HG03460 (cell line): ENCODE results near the gene CD5L.
A peak's percentile ranks its signal among the peaks of the same experiment; 100 is the strongest.

Source experiments
- ATAC-seq: cut with Tn5 transposase; IDR thresholded peaks from one replicate; pipeline ENCODE4 v1.9.1; 2021; ENCODE audit not compliant: unreplicated experiment

Gene CD5L

DNA sequence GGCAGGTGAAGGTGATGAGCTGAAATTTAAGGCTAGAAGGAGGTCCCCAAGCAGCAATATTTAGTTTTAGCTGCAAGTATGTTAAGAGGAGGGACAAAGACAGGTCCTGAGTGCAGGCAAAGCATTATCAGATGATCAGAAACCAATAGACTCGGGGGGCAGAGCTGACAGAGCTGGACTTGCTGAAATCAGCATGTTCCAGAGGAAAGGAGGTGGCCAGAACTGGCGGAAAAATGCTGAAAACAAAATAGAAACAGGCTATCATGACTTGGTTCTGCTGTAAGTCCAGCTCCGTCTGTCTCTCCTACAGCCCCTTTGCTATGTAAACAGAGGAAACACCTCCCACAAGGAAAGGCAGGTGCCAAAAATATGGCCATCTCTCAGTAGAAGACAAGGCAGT, at the start of gene CD5L:
Gene CD5L (minus strand): TSS at position 101 of the 400 bp plus-strand sequence. CDS start 107 bp downstream, outside the sequence.
- no peak for ATAC-seq

GRCh38 chr1:157882580-157882979, 41.0 kb upstream of the CD5L start:
- no peak for ATAC-seq

- no peak for ATAC-seq
Observed at GRCh38 chr1:157880621-157881020, 39.0 kb upstream of the CD5L start.

GRCh38 chr1:157878059-157878458, 36.5 kb upstream of the CD5L start:
- no peak for ATAC-seq

DNA sequence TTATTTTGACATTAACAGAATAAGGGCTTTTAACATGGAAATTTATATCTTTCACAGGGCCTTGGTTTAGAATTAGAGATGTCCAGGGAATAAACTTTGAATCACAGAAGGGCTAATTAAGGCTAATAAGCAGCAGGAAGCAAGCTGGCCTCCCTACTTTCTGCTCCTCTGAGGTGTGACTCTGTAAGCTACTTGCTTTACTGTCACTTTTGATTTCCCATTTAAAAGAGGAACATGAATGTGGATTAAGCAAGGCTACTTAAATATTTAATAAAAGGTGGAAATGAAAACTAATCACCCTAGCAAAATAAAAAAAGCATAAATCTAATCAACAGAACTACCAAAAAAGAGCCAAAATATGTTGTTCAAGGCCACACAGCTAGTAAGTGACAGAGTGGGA, 28.9 kb upstream of the CD5L start:
- ATAC-seq: no peak

DNA sequence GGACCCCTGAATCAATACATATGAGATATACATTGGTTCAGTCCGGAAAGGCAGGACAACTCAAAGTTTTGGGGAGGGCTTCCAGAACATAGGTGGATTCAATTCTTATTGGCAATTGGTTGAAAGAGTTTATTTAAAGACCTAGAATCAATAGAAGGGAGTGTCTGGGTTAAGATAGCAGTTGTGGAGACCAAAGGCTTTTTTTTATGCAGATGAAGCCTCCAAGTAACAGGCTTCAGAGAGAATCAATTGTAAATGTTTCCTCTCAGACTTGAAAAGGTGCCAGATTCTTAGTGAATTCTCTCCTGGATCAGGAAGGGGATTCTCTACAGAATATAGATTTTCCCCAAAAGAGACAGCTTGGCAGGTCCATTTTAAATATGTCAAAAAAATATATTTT, 27.0 kb upstream of the CD5L start:
- ATAC-seq: no peak

DNA sequence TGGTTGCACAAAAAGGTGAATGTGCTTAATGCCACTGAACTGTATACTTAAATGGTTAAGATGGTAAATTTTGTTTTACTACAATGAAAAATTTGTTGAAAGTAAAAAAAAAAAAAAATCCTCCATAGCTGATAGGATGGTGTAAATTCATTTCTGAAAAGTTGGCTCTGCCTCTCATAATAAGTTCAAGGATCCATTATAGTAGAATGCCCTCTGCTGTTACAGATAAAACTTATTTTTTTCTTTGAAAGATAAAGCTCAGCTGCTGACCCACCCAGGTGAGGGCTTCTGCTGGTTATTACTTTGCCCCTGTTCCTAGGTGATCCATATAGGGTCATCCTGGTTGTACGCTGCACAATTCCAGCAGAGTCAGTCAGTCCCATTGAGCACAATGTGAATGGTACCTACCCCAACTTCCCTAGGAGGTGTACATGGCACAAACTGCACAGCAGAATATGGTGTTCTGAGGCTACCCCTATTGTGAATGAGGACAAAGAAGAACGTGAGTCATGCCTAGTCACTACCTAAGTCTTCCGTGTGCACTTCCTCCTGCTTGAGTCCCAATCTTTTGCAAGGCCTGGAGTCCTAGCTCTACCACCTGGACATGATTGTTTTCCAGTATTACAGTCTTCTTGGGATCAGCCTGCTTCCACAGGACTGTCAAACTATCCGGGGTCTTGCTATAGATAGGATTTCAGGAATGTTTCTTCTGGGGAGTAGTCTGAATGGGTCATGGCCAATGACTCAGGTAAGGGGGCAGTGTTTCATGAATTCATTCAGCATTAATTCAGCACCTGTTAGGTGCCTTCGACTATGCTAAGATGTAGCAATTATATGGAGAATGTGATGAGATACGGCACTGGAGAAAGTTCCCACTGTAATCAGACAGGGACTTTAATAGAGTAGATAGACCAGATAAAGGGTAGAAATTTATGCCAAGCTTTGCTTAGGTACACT, 20.8 kb upstream of the CD5L start:
- ATAC-seq: no peak

DNA sequence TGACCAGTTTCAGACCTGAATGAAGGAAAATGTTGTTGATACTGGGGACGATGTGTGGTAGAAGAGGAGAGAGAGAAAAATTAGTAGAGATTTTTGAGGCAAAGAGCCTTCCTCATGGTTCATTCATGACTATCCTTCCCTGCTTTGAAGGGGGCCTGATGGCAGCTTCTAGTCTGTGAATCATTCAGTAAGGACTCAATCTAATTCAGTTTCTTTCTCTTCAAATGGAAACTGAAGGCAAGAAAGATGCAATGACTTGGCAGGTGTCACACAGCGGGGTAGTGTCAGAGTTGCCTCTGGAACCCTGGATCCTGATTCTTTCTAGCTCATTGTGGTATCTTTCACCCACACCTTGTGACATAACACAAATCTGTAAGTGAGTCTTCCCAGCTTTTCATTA, 14.9 kb upstream of the CD5L start:
- ATAC-seq: no peak

DNA sequence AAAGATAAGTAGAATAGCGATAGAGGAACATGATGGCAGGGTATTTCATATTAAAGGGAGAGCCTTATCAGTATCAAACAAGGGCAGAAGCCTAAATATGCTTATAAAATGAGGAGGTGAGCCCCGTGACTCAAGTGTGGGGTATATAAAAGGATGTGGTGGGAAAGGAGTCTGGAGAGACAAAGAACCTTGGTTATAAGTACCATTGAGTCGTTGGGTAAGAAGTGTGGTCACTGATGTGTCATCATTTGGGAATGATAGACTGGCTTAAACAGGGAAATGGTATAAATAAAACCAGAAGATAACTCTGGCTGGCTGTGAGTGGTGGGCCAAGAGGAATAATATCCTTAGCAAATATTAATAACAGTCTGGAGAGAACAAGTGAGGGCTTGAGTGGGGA, 10.9 kb upstream of the CD5L start:
- ATAC-seq: no peak

DNA sequence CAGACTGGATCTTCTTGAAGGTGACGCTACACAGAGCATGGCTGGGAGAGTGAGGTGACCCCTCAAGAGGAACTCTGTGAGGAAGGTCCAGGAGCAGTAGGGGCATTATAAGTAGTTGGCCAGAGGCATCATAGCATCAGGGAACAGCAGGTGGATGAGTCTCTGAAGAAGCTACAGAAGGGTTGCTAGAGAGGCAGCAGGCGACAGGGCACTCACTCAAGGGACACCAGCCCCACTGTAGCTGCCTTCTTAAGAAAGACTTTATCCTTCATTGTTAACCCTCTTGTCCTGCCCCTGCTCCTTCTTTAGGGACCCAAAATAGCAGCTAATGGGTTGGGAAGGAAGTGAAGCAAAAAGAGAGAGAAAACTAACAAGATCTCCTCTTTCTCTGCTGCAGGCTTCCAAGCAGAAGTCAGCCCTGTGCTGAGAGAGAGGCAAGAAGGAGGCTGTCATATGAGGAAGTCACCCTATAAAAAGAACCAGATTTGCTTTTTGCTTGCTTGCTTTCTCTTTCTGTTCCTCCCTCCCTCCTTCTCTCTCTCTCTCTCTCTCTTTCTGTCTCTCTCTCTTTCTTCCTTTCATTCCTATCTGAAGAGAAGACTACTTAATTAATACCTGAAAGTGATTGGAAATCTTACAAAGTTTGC, 7.7 kb upstream of the CD5L start:
- ATAC-seq: peak; percentile 62

GRCh38 chr1:157844089-157844830, 2.7 kb upstream of the CD5L start:
- no peak for ATAC-seq

DNA sequence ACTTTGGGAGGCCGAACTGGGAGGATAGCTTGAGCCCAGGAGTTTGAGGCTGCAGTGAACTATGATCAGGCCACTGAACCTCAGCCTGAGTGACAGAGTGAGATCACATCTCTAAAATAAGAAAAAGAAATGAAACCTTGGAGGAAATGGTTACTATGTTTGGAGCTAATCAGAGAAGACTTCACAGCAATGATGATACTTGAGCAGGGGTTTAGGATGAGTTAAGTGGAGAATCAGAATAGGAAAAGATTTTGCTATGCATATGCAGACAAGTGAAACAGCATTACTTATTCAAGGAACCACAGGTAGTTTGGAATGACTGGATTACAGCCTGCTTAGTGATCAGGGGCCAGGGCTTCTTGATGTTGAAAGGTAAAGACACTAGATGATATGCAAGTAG, 1.3 kb upstream of the CD5L start:
- no peak for ATAC-seq

GRCh38 chr1:157838966-157839365, 2.6 kb downstream of the CD5L start:
- no peak for ATAC-seq

DNA sequence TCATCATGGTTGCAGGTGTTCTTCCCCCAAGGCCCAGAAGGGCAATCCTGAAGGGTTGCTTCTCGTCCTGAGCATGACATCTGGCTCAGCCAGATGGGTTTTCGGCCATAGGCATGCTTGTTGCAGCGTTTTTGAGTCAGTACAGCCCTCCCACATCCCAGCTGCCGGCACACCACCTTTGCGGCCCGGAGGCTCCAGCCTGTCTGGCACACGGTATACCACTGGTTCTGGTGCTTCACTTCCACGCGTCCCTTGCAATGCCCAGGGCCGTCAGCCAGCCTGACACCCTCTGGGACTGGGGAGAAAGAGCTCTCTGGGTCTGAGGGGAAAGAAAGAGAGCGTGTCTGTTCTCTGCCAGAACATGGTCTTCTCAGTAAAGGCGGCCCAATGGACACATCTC, 7.2 kb downstream of the CD5L start:
- ATAC-seq: no peak

- ATAC-seq: no peak
Observed at GRCh38 chr1:157833145-157833544, 8.5 kb downstream of the CD5L start.

DNA sequence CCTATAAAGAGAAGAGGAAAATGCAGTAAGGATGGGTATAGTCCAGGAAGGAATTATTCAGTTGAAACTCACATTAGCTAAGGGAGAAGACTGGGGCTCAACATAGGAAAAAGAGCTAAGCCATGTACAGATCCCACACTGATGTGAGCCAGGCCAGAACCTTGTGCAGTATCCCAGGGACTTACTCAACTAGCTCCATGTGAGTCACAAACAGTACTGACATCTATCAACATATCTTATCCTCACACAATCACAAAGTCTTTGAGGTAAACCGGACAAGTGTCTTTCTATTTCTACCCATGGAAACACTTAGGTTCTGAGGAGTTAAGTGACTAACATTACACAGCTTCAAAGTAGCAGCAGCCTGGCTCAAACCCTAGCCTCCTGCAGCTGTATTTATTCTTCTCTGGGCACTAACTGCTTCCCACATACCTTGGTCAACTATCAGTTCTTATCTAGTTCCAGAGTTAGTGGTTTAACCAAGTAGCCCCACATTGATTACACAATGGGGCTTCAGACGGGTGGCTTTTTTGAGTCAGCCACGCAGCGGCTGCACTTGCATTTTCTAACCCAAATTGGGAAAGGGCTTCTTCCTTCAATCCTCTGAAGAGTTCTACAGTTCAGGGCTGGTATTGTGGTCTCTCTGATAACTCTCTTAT, 9.5 kb downstream of the CD5L start:
- ATAC-seq: no peak

GRCh38 chr1:157830887-157831286, 10.7 kb downstream of the CD5L start:
- ATAC-seq: no peak

GRCh38 chr1:157829711-157830110, 11.9 kb downstream of the CD5L start:
- ATAC-seq: no peak

DNA sequence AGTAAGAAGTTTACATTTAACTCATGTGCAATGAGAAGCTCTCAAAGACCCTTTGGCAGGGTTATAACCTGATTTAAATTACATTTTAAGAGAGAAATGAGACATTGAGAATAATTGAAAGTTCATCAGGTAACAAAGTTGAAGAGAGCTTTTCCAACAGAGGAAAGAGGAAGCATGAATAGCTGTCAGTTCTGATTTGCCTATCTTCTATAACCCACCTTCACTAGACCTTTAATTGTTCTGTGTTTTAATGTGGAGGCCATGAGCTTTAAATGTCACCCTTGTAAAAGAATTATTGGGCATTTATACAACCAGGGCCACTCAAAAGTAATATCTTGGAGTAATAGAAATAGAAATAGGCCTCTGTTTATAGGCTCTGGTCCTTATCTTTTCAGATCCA, 12.4 kb downstream of the CD5L start:
- no peak for ATAC-seq

DNA sequence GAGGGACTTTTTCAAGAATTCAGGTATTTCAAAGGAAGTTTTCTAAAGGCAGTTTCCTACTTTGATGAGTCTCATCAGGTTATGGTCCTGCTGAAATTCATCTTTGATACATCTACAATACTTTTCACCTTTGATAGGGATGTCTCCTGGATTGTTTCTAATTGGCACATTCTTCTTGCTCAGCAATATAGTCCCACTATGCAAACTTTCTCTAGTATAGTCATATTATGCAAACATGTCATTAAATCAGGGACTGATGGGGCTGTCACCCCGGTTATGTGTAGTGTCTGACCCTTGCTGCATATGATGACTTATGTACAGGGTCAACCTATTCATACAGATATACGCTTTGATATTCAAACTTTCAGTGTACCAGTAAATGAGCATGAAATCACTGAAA, 21.3 kb downstream of the CD5L start:
- no peak for ATAC-seq

DNA sequence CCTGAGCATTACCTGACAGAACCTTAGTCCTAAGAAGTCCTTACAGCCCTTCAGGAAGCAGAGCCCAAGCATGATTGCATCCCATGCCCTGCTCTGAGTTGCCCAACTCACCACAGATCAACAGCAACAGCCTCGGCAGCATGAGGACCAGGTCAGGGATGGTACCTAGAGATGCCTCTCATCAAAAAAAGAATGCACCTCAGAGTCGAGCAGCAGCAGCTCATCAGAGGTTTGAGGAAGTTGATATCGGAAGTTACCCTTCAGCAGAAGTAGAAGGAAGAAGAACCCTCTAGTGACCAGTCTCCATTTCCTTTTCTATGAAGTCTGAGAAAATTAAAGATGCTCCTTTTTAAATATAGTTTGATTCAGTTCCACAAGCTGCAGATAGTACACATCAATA, 21.7 kb downstream of the CD5L start, which contains the start of gene FCRL1:
Gene FCRL1 (minus strand): TSS at position 225 of the 400 bp plus-strand sequence. CDS start 83 bp downstream, at position 142.
- no peak for ATAC-seq
